ENCODE results near the gene FERMT3.
A peak's percentile ranks its signal among the peaks of the same experiment; 100 is the strongest.

Gene FERMT3

GRCh38 chr11:64250415-64251015 is 44.0 kb downstream of the FERMT3 start:
- no peak for DNase-seq

- peak; percentile 32 to 56 (median 44) for DNase-seq
These were observed 44.7 kb downstream of the FERMT3 start, which contains the start of gene PLCB3 for GRCh38 chr11:64251016-64251752. Gene PLCB3 (plus strand): TSS chr11:64251530. CDS start chr11:64251650, 120 bp downstream.

- DNase-seq, result no peak
These were observed 45.2 kb downstream of the FERMT3 start for GRCh38 chr11:64251753-64252002.

- DNase-seq, result no peak
These were observed 45.7 kb downstream of the FERMT3 start for GRCh38 chr11:64252003-64252872.

GRCh38 chr11:64253043-64253442 is 46.5 kb downstream of the FERMT3 start:
- no peak for DNase-seq

GRCh38 chr11:64253481-64253880 is 47.0 kb downstream of the FERMT3 start:
- no peak for DNase-seq

- no peak for DNase-seq
These were observed 47.8 kb downstream of the FERMT3 start for GRCh38 chr11:64254326-64254725.

GRCh38 chr11:64255135-64256128 is 48.9 kb downstream of the FERMT3 start:
- DNase-seq, result no peak

- no peak for DNase-seq
These were observed 49.8 kb downstream of the FERMT3 start for GRCh38 chr11:64256300-64256699.

- DNase-seq, result no peak
These were observed 51.8 kb downstream of the FERMT3 start for GRCh38 chr11:64258356-64258755.

GRCh38 chr11:64258946-64259532 is 52.5 kb downstream of the FERMT3 start:
- no peak for DNase-seq

- no peak for DNase-seq
These were observed 53.1 kb downstream of the FERMT3 start for GRCh38 chr11:64259533-64260067.

GRCh38 chr11:64260147-64260708 is 53.7 kb downstream of the FERMT3 start:
- DNase-seq, result no peak

GRCh38 chr11:64261556-64262080 is 55.1 kb downstream of the FERMT3 start:
- DNase-seq, result no peak

- DNase-seq, result no peak
These were observed 55.9 kb downstream of the FERMT3 start for GRCh38 chr11:64262271-64263002.

- no peak for DNase-seq
These were observed 56.8 kb downstream of the FERMT3 start for GRCh38 chr11:64263021-64263946.

GRCh38 chr11:64263947-64264317 is 57.4 kb downstream of the FERMT3 start:
- DNase-seq, result no peak

- DNase-seq, result no peak
These were observed 57.9 kb downstream of the FERMT3 start for GRCh38 chr11:64264371-64264852.

Data from activated CD4-positive, CD25-positive, alpha-beta regulatory T cell (primary cell).